ENCODE data around the gene BIN1. TPM values are rescaled to one million over a fixed set of nuclear protein-coding genes. Genes with fewer than 3 reads are reported as not detected.
A peak's percentile ranks its signal among the peaks of the same experiment; 100 is the strongest.

BIN1 gene
- total RNA-seq, 1 donor from 2014 or later = 71.6 TPM

DNA sequence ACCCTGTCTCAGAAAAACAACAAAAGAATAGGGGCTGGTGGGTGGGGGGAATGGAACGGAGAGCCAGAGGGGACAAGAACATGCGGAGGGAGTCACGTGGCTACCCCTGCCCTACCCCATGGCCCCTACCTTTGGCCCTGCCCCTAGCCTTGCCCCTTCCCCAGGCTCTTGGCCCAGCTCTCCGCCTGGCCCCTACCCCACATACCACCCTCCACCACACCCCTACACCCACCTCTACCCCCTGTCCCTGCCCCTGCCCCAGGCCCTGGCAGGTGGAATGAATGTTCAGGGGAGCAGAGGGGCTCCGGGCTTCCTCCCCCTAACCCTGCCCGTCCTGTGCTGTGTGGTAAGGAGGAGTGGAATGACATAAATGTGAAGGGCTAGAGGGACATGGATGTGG is 15.1 kb downstream of the BIN1 start:
- DNase-seq (ENCODE audit: low spot score in 2 of 2) = no peak
- intact Hi-C loops (cut with DNase I) = no loop called here
- H3K27me3 ChIP-seq = no peaks in the 10 kb centered on the region
- no peak for TF ChIP-seq CTCF (IDR thresholded peaks at IDR 0.05)
- no peak overlapping the region for H3K27ac ChIP-seq
- H3K4me1 ChIP-seq = peaks cover 0 to 22% of the 10 kb centered on the region in 2 donors
- no peaks in the 10 kb centered on the region for H3K9me3 ChIP-seq
- no peaks in the 10 kb centered on the region for H3K36me3 ChIP-seq
- H3K4me3 ChIP-seq = no peak overlapping the region

DNA sequence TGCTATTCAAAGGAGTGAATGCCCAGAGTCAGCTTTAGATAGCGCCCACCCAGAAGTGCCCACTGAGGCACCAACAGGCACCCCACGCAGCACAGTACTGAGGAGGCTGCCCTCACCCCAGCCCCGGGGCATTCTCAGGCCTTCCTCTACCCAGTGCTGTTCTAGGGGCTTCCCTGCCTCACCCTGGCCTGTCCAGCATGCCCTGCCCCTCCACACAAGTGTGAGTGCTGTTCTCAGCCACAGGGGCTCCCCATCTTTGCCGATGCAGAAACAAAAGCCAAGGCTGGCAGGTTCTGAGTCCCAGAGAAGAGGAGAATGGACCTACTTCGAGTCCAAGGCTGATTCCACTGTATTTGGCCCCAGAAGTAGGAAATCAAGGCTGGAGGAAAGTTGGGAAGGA is 15.8 kb downstream of the BIN1 start:
- no peaks in the 10 kb centered on the region for H3K36me3 ChIP-seq
- H3K9me3 ChIP-seq = no peaks in the 10 kb centered on the region
- peaks cover 0 to 15% of the 10 kb centered on the region in 2 donors for H3K4me1 ChIP-seq
- H3K27ac ChIP-seq = no peak overlapping the region
- H3K4me3 ChIP-seq = no peak overlapping the region
- no peaks in the 10 kb centered on the region for H3K27me3 ChIP-seq
- intact Hi-C loops (cut with DNase I) = no loop called here
- DNase-seq (ENCODE audit: low spot score in 2 of 2) = no peak
- TF ChIP-seq CTCF (IDR thresholded peaks at IDR 0.05) = no peak

DNA sequence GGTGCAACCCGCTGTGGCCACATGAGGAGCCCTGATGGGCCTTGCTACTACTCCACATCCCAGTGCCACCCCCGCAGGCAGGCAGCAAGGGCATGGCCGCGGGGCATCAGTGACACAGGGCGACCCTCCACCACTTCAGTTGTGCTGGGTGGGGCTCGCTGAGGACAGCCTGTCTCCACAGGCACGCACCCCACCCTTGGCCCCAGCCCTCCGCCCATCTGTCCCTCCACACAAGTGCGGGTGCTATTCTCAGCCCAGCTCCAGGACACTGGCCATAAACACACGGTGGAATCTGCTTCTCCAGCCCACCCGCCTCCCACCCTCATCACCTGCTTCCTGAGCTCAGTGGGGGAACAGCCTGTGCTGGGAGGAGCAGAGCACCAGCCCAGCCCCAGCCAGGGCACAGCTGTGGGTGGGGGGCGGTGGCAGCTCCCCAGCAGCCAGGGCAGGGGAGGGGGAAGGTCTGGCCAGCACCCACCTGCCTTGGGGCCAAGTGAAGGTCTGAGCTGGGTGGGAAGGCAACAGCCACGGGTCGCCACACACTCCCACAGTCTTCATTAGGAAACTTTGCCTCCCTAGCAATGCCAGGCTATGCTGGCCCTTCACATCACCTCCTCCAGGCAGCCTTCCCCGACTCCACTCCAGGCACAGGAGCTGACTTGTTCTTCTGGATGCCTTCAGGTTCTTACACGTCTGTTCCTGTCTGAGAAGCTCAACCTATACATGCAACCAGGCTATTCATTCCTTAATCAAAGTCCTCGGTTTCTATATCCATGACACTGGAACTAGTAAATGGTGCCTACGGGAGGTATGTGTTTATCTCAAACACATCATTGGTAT is 16.5 kb downstream of the BIN1 start:
- H3K4me3 ChIP-seq = no peak overlapping the region
- H3K9me3 ChIP-seq = no peaks in the 10 kb centered on the region
- DNase-seq (ENCODE audit: low spot score in 2 of 2) = no peak
- H3K36me3 ChIP-seq = no peaks in the 10 kb centered on the region
- H3K27ac ChIP-seq = no peak overlapping the region
- no peak for TF ChIP-seq CTCF (IDR thresholded peaks at IDR 0.05)
- intact Hi-C loops (cut with DNase I) = no loop called here
- no peaks in the 10 kb centered on the region for H3K27me3 ChIP-seq
- peaks cover 0 to 15% of the 10 kb centered on the region in 2 donors for H3K4me1 ChIP-seq

DNA sequence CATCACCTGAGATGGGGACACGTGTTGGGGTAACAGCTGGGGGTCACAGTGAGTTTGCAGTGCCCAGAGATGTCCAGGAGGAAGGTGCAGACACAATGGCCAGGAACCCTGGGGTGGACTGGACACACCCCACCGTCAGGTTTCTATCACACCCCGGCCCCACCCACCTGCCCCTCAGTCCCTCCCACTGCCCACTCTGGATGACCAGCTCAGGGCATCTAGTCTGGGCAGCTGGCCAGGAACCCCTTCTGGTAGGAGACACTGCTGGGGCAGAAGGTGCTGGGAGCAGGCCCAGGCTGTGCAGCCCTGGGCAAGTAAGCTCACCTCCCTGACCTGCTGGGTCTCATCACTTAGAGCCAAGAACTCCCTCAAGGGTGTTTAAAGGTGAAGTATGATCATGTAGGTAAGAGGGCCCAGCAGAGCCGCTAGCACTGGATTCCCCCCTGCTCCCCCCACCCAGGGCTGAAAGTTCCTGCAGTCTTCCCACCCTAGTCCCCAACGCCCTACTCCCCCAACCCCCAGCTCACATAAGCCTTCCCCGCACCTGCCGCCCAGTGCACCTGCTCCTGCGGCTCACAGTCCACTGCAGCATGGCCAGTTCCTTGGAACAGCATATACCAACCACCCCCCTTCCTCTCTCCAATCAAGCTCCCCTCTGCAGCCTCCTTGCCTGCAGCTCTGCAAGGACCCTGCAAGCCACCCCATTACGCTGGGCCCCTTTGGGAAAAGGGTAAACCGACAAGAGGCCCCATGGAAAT is 17.3 kb downstream of the BIN1 start:
- H3K36me3 ChIP-seq = no peaks in the 10 kb centered on the region
- peaks cover 0 to 16% of the 10 kb centered on the region in 2 donors for H3K4me1 ChIP-seq
- no peaks in the 10 kb centered on the region for H3K9me3 ChIP-seq
- DNase-seq (ENCODE audit: low spot score in 2 of 2) = no peak
- no peak overlapping the region for H3K27ac ChIP-seq
- no peaks in the 10 kb centered on the region for H3K27me3 ChIP-seq
- TF ChIP-seq CTCF (IDR thresholded peaks at IDR 0.05) = no peak
- H3K4me3 ChIP-seq = no peak overlapping the region
- intact Hi-C loops (cut with DNase I) = no loop called here

DNA sequence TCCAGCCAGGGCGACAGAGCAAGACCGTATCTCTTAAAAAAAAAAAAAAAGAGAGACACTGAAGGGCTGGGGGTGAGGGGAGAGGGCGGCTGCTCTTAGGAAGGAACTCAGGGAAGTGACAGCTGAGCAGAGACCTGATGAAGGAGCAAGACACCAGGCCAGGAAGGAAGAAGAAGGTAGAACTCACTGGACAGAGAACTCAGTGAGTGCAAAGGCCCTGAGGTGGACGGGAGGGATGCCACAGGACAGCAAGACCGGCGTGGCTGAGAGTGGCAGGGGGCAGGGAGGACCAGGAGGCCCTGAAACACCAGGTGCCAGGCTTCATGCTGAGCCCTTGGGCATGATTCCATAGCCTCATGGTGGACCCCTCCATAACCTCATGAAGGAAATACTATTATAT is 18.2 kb downstream of the BIN1 start:
- no peak for TF ChIP-seq CTCF (IDR thresholded peaks at IDR 0.05)
- no peaks in the 10 kb centered on the region for H3K27me3 ChIP-seq
- DNase-seq (ENCODE audit: low spot score in 2 of 2) = no peak
- H3K4me3 ChIP-seq = no peak overlapping the region
- peaks cover 0 to 15% of the 10 kb centered on the region in 2 donors for H3K4me1 ChIP-seq
- H3K36me3 ChIP-seq = no peaks in the 10 kb centered on the region
- intact Hi-C loops (cut with DNase I) = no loop called here
- H3K27ac ChIP-seq = peak overlapping the region in 1 of 2 donors; percentile 6
- H3K9me3 ChIP-seq = no peaks in the 10 kb centered on the region

Data from ascending aorta (tissue), 2 donors.